Lung microvascular endothelial cell (primary cell): ENCODE data around the gene MC5R. TPM values are rescaled to one million over a fixed set of nuclear protein-coding genes. Genes with fewer than 3 reads are reported as not detected.

Experiments used
- DNase-seq, 2 donors: peaks; one replicate each; pipeline versions ENCODE4 v3.0.0 to v3.0.0-alpha.2; 2010; ENCODE audit warnings: low read depth in 2 of 2
- total RNA-seq: library from RNA; depleted of rRNA; stranded (reverse); fragments of >200 nt; gene quantifications from 2 replicates; pipeline ENCODE4 v1.2.1, GENCODE V29; 2014

MC5R gene
- total RNA-seq, result not detected in 2 replicates

GRCh38 chr18:13823707-13824395, at the start of gene MC5R:
Gene MC5R (plus strand): TSS chr18:13824149. CDS start chr18:13825766, 1,617 bp downstream.
- DNase-seq, result peak; percentile 57 to 74

- no peak for DNase-seq
Observed at GRCh38 chr18:13775058-13775457, 48.9 kb upstream of the MC5R start.

GRCh38 chr18:13791181-13791580, 32.8 kb upstream of the MC5R start:
- DNase-seq, result no peak

GRCh38 chr18:13793819-13794218, 30.1 kb upstream of the MC5R start:
- no peak for DNase-seq

GRCh38 chr18:13796515-13796914, 27.4 kb upstream of the MC5R start:
- DNase-seq, result no peak

GRCh38 chr18:13797157-13797611, 26.8 kb upstream of the MC5R start:
- peak; percentile 68 to 72 for DNase-seq

- DNase-seq, result no peak
Observed at GRCh38 chr18:13799396-13799795, 24.6 kb upstream of the MC5R start.

- peak; percentile 60 to 81 for DNase-seq
Observed at GRCh38 chr18:13800505-13801259, 23.3 kb upstream of the MC5R start.

- DNase-seq, result no peak
Observed at GRCh38 chr18:13801260-13801601, 22.7 kb upstream of the MC5R start.

- peak in 1 of 2 donors; percentile 49 for DNase-seq
Observed at GRCh38 chr18:13804305-13804704, 19.6 kb upstream of the MC5R start.

GRCh38 chr18:13808294-13809042, 15.5 kb upstream of the MC5R start:
- no peak for DNase-seq

- no peak for DNase-seq
Observed at GRCh38 chr18:13809043-13809430, 14.9 kb upstream of the MC5R start.

GRCh38 chr18:13809531-13810255, 14.3 kb upstream of the MC5R start:
- DNase-seq, result no peak

GRCh38 chr18:13810950-13811485, 12.9 kb upstream of the MC5R start:
- DNase-seq, result no peak

- DNase-seq, result peak in 1 of 2 donors; percentile 7
Observed at GRCh38 chr18:13811993-13812392, 12.0 kb upstream of the MC5R start.

GRCh38 chr18:13813271-13813849, 10.6 kb upstream of the MC5R start:
- DNase-seq, result peak; percentile 65 to 72

- no peak for DNase-seq
Observed at GRCh38 chr18:13826209-13826608, 2.3 kb downstream of the MC5R start.

GRCh38 chr18:13831864-13832508, 8.0 kb downstream of the MC5R start:
- peak in 1 of 2 donors; percentile 44 for DNase-seq

GRCh38 chr18:13834496-13835015, 10.6 kb downstream of the MC5R start:
- DNase-seq, result no peak

GRCh38 chr18:13835202-13835601, 11.3 kb downstream of the MC5R start:
- no peak for DNase-seq
